ENCODE measurements around the gene SLC17A6.

GRCh38 chr11:22343032-22343324, 4.8 kb downstream of the SLC17A6 start:
- TF ChIP-seq ZNF274 (IDR thresholded peaks at IDR 0.05; ENCODE audit: low read depth, low read length) (no peak), YY1 (IDR thresholded peaks at IDR 0.05; ENCODE audit: insufficient read depth, insufficient read length) (no peak)
